PC-3 (cell line): ENCODE data around the gene NFATC2. TPM values are rescaled to one million over a fixed set of nuclear protein-coding genes. Genes with fewer than 3 reads are reported as not detected.
"Not testable (repeated sequence)": the region's sequence is repeated elsewhere in the genome, so short reads cannot be mapped to it uniquely, and the experiment has no call there.

ENCODE experiments used
- ATAC-seq: fragments of 200-7000 bp; cut with Tn5 transposase; 2 replicates; pipeline ENCODE4 v1.9.1; 2020; ENCODE audit warnings: mild to moderate bottlenecking, moderate library complexity
- BruUV-seq: library from RNA; stranded (reverse); fragments of 400-500 nt; replicated peaks from 2 replicates; lab custom pipeline; 2021; lab: Mats Ljungman, UMichigan
- CTCF ChIA-PET: fragments of 300-600 bp; sonication (Branson Sonifier 250); formaldehyde crosslinking; loops from one replicate; lab custom pipeline; 2022; ENCODE audit warnings: antibody characterized with exemption; lab: Charles Lee
- POLR2A ChIA-PET: fragments of 300-600 bp; sonication (Branson Sonifier 250); formaldehyde crosslinking; loops from one replicate; lab custom pipeline; 2022; ENCODE audit warnings: antibody characterized with exemption; ENCODE audit not compliant: unreplicated experiment; lab: Charles Lee
- DNase-seq: peaks from one replicate; pipeline ENCODE4 v3.0.0-alpha.2; 2015
- H2AFZ ChIP-seq: fragments of 300-600 bp; sonication (generic); 2 replicates; pipeline ENCODE4 v1.6.0; 2016; ENCODE audit warnings: antibody characterized with exemption, low read length
- H3F3A ChIP-seq: fragments of 300-600 bp; sonication (generic); one replicate; pipeline ENCODE4 v1.6.0; 2017; ENCODE audit warnings: antibody characterized with exemption, low read length, control low read depth, mild to moderate bottlenecking; ENCODE audit not compliant: unreplicated experiment
- H3K27ac ChIP-seq: fragments of 300-600 bp; sonication (generic); 2 replicates; pipeline ENCODE4 v1.5.1; 2016; ENCODE audit warnings: mild to moderate bottlenecking, low read length
- H3K27me3 ChIP-seq: fragments of 300-600 bp; sonication (generic); 2 replicates; pipeline ENCODE4 v1.6.1; 2016; ENCODE audit warnings: low read length, mixed read lengths
- H3K36me3 ChIP-seq: fragments of 300-600 bp; sonication (generic); 2 replicates; pipeline ENCODE4 v1.6.1; 2016; ENCODE audit warnings: low read depth, mixed run types, low read length, mixed read lengths
- H3K4me1 ChIP-seq: fragments of 300-600 bp; sonication (generic); 2 replicates; pipeline ENCODE4 v1.5.1; 2016; ENCODE audit warnings: low read length; ENCODE audit not compliant: insufficient read depth
- H3K4me2 ChIP-seq: fragments of 300-600 bp; sonication (generic); 2 replicates; pipeline ENCODE4 v1.6.0; 2016; ENCODE audit warnings: low read length
- H3K4me3 ChIP-seq: fragments of 300-600 bp; sonication (generic); 2 replicates; pipeline ENCODE4 v1.5.1; 2016; ENCODE audit warnings: mild to moderate bottlenecking, low read length, mixed read lengths
- H3K79me2 ChIP-seq: fragments of 300-600 bp; sonication (generic); 2 replicates; pipeline ENCODE4 v1.6.1; 2017; ENCODE audit warnings: low read length, mixed read lengths
- H3K9ac ChIP-seq: fragments of 300-600 bp; sonication (generic); 2 replicates; pipeline ENCODE4 v1.6.0; 2016; ENCODE audit warnings: mild to moderate bottlenecking, low read length
- H3K9me2 ChIP-seq: fragments of 300-600 bp; sonication (generic); replicated peaks from 2 replicates; pipeline ENCODE4 v1.6.1; 2016; ENCODE audit warnings: mixed run types, low read length, mixed read lengths
- H3K9me3 ChIP-seq: fragments of 300-600 bp; sonication (generic); 2 replicates; pipeline ENCODE4 v1.6.1; 2016; ENCODE audit warnings: low read length, mixed read lengths
- H4K20me1 ChIP-seq: fragments of 300-600 bp; sonication (generic); 2 replicates; pipeline ENCODE4 v1.6.1; 2016; ENCODE audit warnings: low read length, mixed read lengths
- EZH2 ChIP-seq: fragments of 300-600 bp; sonication (generic); IDR thresholded peaks from one replicate; pipeline ENCODE4 v1.6.1; 2017; ENCODE audit warnings: antibody characterized with exemption, mild to moderate bottlenecking, low read length; ENCODE audit not compliant: unreplicated experiment
- EZH2phosphoT487 ChIP-seq: fragments of 300-600 bp; sonication (generic); IDR thresholded peaks from 2 replicates; pipeline ENCODE4 v1.6.1; 2018; ENCODE audit warnings: mild to moderate bottlenecking, antibody characterized with exemption, low read length, borderline replicate concordance
- intact Hi-C: fragments of 100-400 bp; cut with micrococcal nuclease; formaldehyde crosslinking; loops from 2 replicates; pipeline ENCODE4 v1.9.0; 2023
- total RNA-seq: library from RNA; depleted of rRNA; stranded (reverse); fragments of >200 nt; gene quantifications from 2 replicates; pipeline ENCODE4 v1.2.3, GENCODE V29; 2014
- TF ChIP-seq, protein P1 (sequence below): fragments of 300-600 bp; sonication (generic); conservative IDR thresholded peaks from 2 replicates; pipeline ENCODE4 v1.5.1; 2017; ENCODE audit warnings: antibody characterized with exemption, low read depth, mild to moderate bottlenecking, low read length

NFATC2 gene
- total RNA-seq, 1 experiment from 2014 or later = 12.9 TPM

DNA sequence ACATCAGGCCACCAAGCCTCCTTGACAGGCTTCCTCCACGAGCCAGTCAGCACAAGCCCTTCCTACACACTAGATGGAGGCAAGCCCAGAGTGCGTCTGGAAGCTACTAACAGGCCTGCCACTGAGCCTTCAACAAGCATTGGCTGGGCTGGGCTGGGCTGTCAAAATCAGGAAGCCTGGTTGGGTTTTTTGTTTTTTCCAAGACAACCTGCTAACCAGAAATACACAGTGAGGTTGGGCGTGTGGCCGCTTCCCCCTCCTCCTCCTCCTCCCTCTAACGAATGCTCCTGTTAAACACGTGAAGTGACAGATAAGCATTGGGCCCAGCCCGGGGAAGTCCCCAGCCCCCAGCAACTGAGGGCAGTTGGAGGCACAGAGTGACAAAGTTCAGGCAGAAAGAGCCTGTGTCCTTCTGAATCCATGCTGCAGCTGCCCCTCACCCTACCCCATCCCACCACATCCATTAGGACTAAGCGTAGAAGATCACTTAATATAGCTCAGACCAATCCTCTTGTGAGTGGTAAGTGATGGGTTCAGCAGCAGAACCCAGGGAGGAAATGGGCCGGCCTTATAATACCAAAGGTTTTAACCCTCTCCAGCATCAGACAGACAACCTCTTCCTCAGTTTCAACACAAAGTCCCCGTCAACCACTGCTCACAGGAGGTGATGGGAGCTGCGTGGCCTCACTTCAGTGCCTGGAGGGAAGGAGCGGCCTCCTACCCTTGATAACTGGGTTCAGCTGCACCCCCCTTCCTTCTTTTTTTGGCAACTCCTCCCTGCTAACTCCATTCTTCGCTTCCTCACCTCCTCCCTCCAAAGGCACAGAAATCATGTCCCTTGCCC is 1.1 kb downstream of the NFATC2 start:
- no peaks in the 10 kb centered on the region for H3K27me3 ChIP-seq

DNA sequence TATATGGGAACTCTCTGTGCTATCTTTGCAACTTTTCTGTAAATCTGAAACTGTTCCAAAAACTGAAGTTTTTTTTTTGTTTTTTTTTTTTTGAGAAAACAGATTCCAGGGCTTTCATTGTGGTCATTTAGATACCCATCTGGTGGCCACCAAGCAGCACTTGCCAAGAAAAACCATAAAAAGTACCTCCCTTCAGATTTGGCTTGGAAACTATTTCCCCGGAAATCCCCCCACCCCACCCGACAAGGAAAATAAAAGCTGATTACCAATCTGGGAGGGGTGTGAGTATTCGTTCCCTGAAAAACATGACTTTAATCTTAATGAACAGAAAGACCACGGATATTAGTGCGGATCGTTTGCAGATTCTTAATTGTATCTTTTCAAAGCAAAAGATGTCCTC is 1.9 kb downstream of the NFATC2 start:
- Histone ChIP-seq H3K4me2 (peak overlapping the region; percentile 88), H3K9ac (no peak overlapping the region), H3K4me1 (peaks cover 21% of the 10 kb centered on the region), H3K36me3 (no peaks in the 10 kb centered on the region), H3K27ac (no peak overlapping the region), H2AFZ (no peak overlapping the region), H3K4me3 (no peak overlapping the region), H3K79me2 (no peaks in the 10 kb centered on the region), H3K9me3 (no peaks in the 10 kb centered on the region), H3K9me2 (no peaks in the 10 kb centered on the region), H3F3A (no peaks in the 10 kb centered on the region), H4K20me1 (no peaks in the 10 kb centered on the region), H3K27me3 (no peaks in the 10 kb centered on the region)
- TF ChIP-seq, protein P1, sequence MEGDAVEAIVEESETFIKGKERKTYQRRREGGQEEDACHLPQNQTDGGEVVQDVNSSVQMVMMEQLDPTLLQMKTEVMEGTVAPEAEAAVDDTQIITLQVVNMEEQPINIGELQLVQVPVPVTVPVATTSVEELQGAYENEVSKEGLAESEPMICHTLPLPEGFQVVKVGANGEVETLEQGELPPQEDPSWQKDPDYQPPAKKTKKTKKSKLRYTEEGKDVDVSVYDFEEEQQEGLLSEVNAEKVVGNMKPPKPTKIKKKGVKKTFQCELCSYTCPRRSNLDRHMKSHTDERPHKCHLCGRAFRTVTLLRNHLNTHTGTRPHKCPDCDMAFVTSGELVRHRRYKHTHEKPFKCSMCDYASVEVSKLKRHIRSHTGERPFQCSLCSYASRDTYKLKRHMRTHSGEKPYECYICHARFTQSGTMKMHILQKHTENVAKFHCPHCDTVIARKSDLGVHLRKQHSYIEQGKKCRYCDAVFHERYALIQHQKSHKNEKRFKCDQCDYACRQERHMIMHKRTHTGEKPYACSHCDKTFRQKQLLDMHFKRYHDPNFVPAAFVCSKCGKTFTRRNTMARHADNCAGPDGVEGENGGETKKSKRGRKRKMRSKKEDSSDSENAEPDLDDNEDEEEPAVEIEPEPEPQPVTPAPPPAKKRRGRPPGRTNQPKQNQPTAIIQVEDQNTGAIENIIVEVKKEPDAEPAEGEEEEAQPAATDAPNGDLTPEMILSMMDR = no peak
- TF ChIP-seq EZH2phosphoT487 (no peak), EZH2 (no peak)
- ATAC-seq (no peak), DNase-seq (no peak)
- ChIA-PET CTCF (no interaction called here), POLR2A (no interaction called here)
- intact Hi-C loops = loop anchor here (5.0 kb wide), 1 partner anchor 153 kb away; no protein-coding TSS in a partner anchor
- no TSS peak for BruUV-seq

More for the DNA sequence above, 1.1 kb downstream of the NFATC2 start:
- no peaks in the 10 kb centered on the region for H3K79me2 ChIP-seq
- peak overlapping the region; percentile 88 for H3K4me2 ChIP-seq
- no peak for DNase-seq
- POLR2A ChIA-PET = interaction anchor here (0.6 kb wide), 1 partner anchor 84 kb away, joined by 3 read pairs; no protein-coding TSS in a partner anchor
- peak overlapping the region; percentile 69 for H3K4me3 ChIP-seq
- TSS peak; percentile 28 for BruUV-seq
- no peak overlapping the region for H3K9ac ChIP-seq
- no peaks in the 10 kb centered on the region for H3F3A ChIP-seq
- ATAC-seq = peak; percentile 23; the same call in 1 of the 2 replicates
- no peaks in the 10 kb centered on the region for H3K9me2 ChIP-seq
- H3K9me3 ChIP-seq = no peaks in the 10 kb centered on the region
- no peak overlapping the region for H3K27ac ChIP-seq
- H2AFZ ChIP-seq = no peak overlapping the region
- H3K36me3 ChIP-seq = no peaks in the 10 kb centered on the region
- CTCF ChIA-PET = interaction anchor here (1.3 kb wide), 1 partner anchor 84 kb away, joined by 4 read pairs; no protein-coding TSS in a partner anchor
- intact Hi-C loops = loop anchor here (5.0 kb wide), 1 partner anchor 154 kb away; no protein-coding TSS in a partner anchor
- TF ChIP-seq EZH2 (no peak), EZH2phosphoT487 (no peak)
- TF ChIP-seq, protein P1 = no peak
- no peaks in the 10 kb centered on the region for H4K20me1 ChIP-seq
- peaks cover 21% of the 10 kb centered on the region for H3K4me1 ChIP-seq

DNA sequence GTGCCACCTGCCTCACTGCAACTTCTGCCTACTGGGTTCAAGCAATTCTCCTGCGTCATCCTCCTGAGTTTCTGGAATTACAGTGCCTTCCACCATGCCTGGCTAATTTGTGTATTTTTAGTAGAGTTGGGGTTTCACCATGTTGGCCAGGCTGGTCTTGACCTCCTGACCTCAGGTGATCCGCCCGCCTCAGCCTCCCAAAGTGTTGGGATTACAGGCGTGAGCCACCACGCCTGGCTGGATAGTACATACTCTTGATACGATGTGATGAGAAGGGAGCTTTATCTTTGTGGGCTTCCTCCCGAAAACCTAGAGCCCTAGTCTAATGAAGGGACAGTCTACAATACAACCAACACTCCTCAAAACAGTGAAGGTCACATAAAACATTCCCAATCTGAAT is 2.4 kb downstream of the NFATC2 start:
- H3K9me2 ChIP-seq, BruUV-seq: not testable (repeated sequence)

More for the DNA sequence above, 2.4 kb downstream of the NFATC2 start:
- ATAC-seq, H3K4me2 ChIP-seq, POLR2A ChIA-PET, H3K9me3 ChIP-seq, H3K27me3 ChIP-seq, DNase-seq, H3K9ac ChIP-seq, H3K36me3 ChIP-seq, H4K20me1 ChIP-seq, H3K79me2 ChIP-seq, H3K4me3 ChIP-seq, H3K27ac ChIP-seq, H3F3A ChIP-seq, CTCF ChIA-PET, H2AFZ ChIP-seq: not testable (repeated sequence)
- H3K4me1 ChIP-seq = peaks cover 21% of the 10 kb centered on the region
- intact Hi-C loops = loop anchor here (5.0 kb wide), 1 partner anchor 153 kb away; no protein-coding TSS in a partner anchor
